Immature natural killer cell (primary cell): ENCODE results near the gene ADAMTS8. TPM values are rescaled to one million over a fixed set of nuclear protein-coding genes. Genes with fewer than 3 reads are reported as not detected.

Source experiments
- DNase-seq, 3 donors: peaks; one replicate each; pipeline ENCODE4 v3.0.0; 2022; ENCODE audit warnings: mixed read lengths in 1 of 3
- H3K27ac Mint-ChIP-seq, 6 donors: one replicate each; pipeline ENCODE4 v1.8.0; 2020; ENCODE audit warnings: mixed read lengths in 6 of 6, mild to moderate bottlenecking in 5 of 6, inconsistent platforms in 4 of 6, moderate library complexity in 3 of 6
- H3K27me3 Mint-ChIP-seq, 3 donors: one replicate each; pipeline ENCODE4 v1.8.0; 2020 to 2021; ENCODE audit warnings: low read depth in 3 of 3, mild to moderate bottlenecking in 3 of 3, mixed read lengths in 3 of 3, moderate library complexity in 3 of 3, inconsistent platforms in 1 of 3
- H3K36me3 Mint-ChIP-seq, 3 donors: one replicate each; pipeline ENCODE4 v1.8.0; 2020; ENCODE audit warnings: mixed read lengths in 3 of 3, inconsistent platforms in 2 of 3, mild to moderate bottlenecking in 2 of 3
- H3K4me1 Mint-ChIP-seq, 2 donors: one replicate each; pipeline ENCODE4 v1.8.0; 2020; ENCODE audit warnings: inconsistent platforms in 2 of 2, mild to moderate bottlenecking in 2 of 2, mixed read lengths in 2 of 2, moderate library complexity in 1 of 2
- H3K4me3 Mint-ChIP-seq, 5 donors: one replicate each; pipeline ENCODE4 v1.8.0; 2020; ENCODE audit warnings: mild to moderate bottlenecking in 5 of 5, mixed read lengths in 5 of 5, inconsistent platforms in 3 of 5, moderate library complexity in 3 of 5
- H3K9me3 Mint-ChIP-seq, 6 donors: one replicate each; pipeline ENCODE4 v1.8.0; 2020; ENCODE audit warnings: mild to moderate bottlenecking in 6 of 6, mixed read lengths in 6 of 6, inconsistent platforms in 4 of 6, moderate library complexity in 3 of 6
- polyA plus RNA-seq, 3 donors: library from polyadenylated mRNA; unstranded; fragments of 300-500 nt; fragmentation: Illumina TruSeq; gene quantifications; one replicate each; pipeline ENCODE4 v1.2.3, GENCODE V29; 2021

The ADAMTS8 gene
- polyA plus RNA-seq, 3 donors from 2014 or later: 0.18 TPM; not detected in 2

DNA sequence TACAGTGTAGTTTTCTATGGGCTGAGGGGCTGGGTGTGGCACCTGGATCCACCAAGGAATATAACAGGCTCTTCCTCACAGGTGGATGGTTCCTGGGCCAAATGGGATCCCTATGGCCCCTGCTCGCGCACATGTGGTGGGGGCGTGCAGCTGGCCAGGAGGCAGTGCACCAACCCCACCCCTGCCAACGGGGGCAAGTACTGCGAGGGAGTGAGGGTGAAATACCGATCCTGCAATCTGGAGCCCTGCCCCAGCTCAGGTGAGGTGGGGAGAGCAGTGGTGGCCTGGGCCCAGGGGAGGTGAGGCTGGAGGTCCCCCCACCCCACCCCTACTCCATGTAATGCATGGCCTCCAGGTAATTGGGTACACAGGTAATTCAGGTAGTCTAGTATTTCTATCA, 40.8 kb upstream of the ADAMTS8 start:
- H3K36me3 Mint-ChIP-seq: no peaks in the 10 kb centered on the region

DNA sequence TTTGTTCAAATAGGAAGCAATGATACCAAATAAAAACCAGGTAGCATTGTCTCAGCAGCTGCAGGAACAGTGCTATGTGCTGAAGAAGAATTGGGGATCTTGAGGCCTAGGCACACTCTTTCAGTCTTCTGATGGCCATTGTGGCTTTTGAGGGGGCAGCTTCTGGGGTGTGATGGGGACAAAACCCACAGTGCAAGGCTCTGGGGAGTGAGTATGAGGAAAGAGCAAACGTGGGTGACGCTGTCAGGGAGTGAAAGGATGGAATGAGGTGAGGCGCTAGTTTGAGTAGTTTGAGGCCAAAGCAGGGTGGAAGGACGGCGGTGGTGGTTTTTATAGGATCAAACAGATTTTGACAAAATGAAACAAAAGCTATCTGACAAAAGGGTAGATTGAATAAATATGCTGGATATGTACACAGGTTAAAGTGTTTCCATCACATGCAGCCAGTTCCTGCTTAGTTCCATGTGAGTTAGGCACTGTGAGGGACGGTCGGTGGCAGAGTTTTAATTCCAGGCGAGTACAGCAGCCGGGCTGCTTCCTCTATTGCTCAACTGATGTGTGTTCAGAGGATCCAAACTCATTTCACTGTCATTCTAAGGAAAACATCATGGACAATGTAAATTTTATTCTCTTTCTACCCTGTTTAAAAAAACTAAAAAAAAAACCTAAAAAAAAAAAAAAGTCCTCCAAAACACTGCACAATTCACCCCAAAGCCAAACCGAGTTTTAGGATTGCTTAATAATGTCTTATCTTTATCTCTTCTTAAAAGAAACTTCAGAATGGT, 38.9 kb upstream of the ADAMTS8 start:
- Mint-ChIP-seq H3K9me3 (no peaks in the 10 kb centered on the region), H3K27ac (no peak overlapping the region), H3K4me3 (no peak overlapping the region), H3K4me1 (no peaks in the 10 kb centered on the region), H3K36me3 (no peaks in the 10 kb centered on the region), H3K27me3 (peaks cover 0 to 2% (median 0%) of the 10 kb centered on the region in 3 donors)
- no peak for DNase-seq

More for the DNA sequence above, 40.8 kb upstream of the ADAMTS8 start:
- DNase-seq: no peak
- H3K27ac Mint-ChIP-seq: no peak overlapping the region
- H3K4me3 Mint-ChIP-seq: no peak overlapping the region
- H3K9me3 Mint-ChIP-seq: no peaks in the 10 kb centered on the region
- H3K27me3 Mint-ChIP-seq: no peaks in the 10 kb centered on the region
- H3K4me1 Mint-ChIP-seq: no peaks in the 10 kb centered on the region

DNA sequence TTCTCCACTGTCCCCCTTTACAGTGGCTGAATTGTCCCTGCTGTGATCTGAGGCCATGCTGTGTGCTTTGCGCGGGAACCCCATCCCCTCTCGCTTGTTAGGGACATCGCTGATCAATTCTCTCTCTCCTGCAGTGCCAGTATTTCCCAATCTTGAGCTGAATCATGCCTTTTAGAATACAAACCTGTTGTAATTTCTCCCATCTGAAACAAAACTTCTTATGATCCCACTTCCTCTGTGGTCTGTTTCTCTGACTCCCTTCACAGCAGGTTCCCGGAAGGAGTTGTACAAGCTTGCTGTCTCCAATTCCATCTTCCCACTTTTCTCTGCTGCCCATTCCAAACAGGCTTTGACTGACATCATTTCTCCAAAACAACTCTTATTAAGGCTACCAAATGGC, 36.9 kb upstream of the ADAMTS8 start:
- Mint-ChIP-seq H3K27ac (no peak overlapping the region), H3K36me3 (no peaks in the 10 kb centered on the region), H3K27me3 (peaks cover 0 to 4% (median 1%) of the 10 kb centered on the region in 3 donors), H3K4me1 (no peaks in the 10 kb centered on the region), H3K4me3 (no peak overlapping the region), H3K9me3 (no peaks in the 10 kb centered on the region)
- no peak for DNase-seq

DNA sequence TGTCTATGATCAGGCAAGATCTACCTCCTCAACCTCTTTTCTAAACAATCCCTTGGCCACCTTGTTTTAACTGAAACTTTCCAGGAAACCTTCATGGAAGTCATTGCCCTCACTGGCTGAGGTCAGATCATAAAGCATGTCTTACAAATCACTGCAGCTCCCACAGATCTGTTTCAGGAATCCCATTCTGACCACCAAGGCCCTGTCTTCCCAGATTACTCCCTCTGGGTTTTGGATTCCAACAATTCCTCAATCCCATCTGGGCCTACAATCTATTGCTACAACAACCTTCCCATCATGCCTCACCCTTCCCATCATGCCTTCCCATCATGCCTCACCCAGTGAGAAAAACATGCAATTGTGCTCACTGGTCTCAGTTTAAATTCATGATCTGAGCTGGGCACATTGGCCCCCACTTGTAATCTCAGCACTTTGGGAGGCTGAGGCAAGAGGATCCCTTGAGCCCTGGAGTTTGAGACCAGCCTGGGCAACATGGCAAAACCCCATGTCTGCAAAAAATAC, 35.9 kb upstream of the ADAMTS8 start:
- H3K4me3 Mint-ChIP-seq: no peak overlapping the region
- H3K4me1 Mint-ChIP-seq: no peaks in the 10 kb centered on the region
- H3K36me3 Mint-ChIP-seq: no peaks in the 10 kb centered on the region
- H3K27ac Mint-ChIP-seq: no peak overlapping the region
- no peaks in the 10 kb centered on the region for H3K9me3 Mint-ChIP-seq
- no peak for DNase-seq
- H3K27me3 Mint-ChIP-seq: peaks cover 0 to 5% (median 1%) of the 10 kb centered on the region in 3 donors

DNA sequence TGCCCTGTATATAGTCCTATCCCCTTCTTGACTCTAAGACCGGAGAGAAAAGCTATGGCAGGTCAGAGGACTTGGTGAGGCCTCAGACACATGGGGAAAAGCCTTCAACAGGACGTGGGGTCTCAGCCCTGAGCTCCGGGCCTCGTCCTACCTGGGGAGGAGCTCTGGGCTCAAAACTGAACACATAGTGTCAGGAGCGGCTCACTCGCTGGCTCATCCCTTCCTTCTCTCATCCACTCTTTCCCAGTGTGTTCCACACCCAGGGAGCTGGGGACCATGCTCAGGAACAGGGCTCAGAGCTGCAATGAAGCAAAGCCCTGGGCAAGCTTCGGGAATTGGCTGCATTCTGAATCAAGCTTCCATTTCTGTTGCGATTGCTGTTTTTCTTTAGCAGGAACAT, 34.5 kb upstream of the ADAMTS8 start:
- Mint-ChIP-seq H3K4me3 (no peak overlapping the region), H3K9me3 (no peaks in the 10 kb centered on the region), H3K27me3 (peaks cover 0 to 5% (median 1%) of the 10 kb centered on the region in 3 donors), H3K27ac (no peak overlapping the region), H3K36me3 (no peaks in the 10 kb centered on the region), H3K4me1 (no peaks in the 10 kb centered on the region)
- no peak for DNase-seq

DNA sequence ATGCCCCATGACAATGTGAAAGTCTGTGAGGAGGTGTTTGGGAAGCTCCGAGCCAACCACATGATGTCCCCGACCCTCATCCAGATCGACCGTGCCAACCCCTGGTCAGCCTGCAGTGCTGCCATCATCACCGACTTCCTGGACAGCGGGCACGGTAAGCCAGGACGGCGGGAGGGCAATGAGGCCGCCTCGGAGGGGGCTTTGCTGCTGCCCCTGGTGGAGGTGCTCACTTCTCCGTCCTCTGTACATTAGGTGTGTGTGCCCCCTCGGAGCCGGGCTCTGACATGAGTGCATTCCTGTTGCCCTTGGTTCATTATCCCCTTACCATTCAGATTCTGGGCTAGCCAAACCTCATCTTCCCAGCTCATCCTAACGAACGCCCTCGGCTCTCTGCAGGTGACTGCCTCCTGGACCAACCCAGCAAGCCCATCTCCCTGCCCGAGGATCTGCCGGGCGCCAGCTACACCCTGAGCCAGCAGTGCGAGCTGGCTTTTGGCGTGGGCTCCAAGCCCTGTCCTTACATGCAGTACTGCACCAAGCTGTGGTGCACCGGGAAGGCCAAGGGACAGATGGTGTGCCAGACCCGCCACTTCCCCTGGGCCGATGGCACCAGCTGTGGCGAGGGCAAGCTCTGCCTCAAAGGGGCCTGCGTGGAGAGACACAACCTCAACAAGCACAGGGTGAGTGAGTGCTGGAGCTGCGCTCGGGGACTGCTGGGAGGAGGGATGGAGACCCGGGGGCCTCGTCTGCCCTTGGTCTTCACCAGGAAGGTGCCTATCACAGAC, 33.9 kb upstream of the ADAMTS8 start:
- no peak for DNase-seq
- no peak overlapping the region for H3K4me3 Mint-ChIP-seq
- no peak overlapping the region for H3K27ac Mint-ChIP-seq
- peaks cover 0 to 6% (median 1%) of the 10 kb centered on the region in 3 donors for H3K27me3 Mint-ChIP-seq
- H3K4me1 Mint-ChIP-seq: no peaks in the 10 kb centered on the region
- H3K36me3 Mint-ChIP-seq: no peaks in the 10 kb centered on the region
- no peaks in the 10 kb centered on the region for H3K9me3 Mint-ChIP-seq

DNA sequence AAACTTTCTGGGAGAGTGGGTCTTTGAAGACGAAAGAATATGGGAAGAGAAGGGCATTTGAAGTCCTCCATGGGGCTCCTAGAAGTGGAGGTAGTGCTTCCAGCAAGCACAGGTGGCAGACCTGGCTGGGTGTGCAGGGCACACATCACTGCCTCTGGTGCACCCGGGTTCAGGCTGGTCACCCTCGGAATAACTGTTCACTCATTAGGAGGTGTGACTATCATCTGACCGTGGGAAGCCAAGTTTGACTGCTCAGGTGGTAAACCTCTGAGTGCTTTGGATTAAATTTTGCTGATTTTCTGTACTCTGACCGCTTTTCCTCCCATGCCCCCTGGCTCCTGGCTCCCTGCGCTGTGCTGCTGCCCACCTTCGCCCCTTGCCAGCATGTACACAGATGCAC, 31.1 kb upstream of the ADAMTS8 start:
- Mint-ChIP-seq H3K4me1 (no peaks in the 10 kb centered on the region), H3K4me3 (no peak overlapping the region), H3K9me3 (no peaks in the 10 kb centered on the region), H3K27me3 (peaks cover 0 to 9% (median 6%) of the 10 kb centered on the region in 3 donors), H3K36me3 (no peaks in the 10 kb centered on the region), H3K27ac (no peak overlapping the region)
- DNase-seq: no peak

DNA sequence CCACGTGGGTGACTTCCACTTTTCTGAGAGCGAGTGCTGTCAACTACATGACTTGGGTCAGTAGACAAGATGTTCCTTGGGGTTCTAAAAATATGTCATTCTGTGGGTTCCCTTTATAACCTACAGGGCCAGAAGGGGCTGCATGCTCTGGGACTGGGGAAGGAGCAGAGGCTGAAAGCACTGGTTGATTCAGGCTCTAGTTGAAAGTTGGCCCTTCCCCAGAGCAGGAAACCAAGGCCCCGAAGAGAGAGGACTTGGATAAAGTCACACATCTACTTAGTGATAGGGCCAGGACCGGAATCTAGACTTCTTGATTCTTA, 30.0 kb upstream of the ADAMTS8 start:
- Mint-ChIP-seq H3K4me3 (no peak overlapping the region), H3K9me3 (no peaks in the 10 kb centered on the region), H3K36me3 (no peaks in the 10 kb centered on the region), H3K27me3 (peaks cover under 1 to 9% (median 7%) of the 10 kb centered on the region in 3 donors), H3K27ac (no peak overlapping the region), H3K4me1 (no peaks in the 10 kb centered on the region)
- DNase-seq: no peak

DNA sequence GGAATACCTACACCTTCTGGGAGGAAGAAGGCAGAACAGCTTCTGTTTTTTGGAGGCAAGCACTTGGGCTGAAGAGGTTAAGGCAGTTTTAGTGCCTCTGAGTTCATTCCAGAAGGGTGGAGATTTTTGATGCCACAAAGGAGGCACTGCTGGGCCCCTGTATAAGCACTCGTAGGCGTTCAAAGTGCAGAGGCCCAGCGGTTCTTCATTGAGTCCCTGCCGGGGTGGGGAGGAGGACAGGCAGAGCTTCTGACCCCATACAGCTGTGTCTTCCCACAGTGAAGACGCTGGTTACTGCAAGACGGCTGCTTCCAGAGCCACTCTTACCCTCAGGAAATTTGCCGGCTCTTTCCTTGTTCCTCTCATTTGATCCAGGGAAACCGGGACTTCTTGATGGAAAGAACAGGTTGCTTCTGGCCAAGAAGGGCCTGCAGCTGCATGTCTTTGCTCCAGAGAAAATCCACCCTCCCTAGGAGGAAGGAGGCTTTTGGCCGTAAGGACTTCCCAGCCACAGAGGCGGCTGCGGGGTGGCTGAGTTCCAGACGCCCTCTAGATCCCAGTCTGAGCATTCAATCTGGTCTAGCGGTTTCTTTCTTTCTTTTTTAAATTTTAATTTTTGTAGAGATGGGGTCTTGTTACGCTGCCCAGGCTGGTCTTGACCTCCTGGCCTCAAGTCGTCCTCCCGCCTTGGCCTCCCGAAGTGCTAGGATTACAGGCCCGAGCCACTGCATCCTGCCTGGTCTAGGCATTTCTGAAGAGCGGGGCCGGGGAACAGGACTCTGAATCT, 29.4 kb upstream of the ADAMTS8 start:
- Mint-ChIP-seq H3K27ac (no peak overlapping the region), H3K4me1 (no peaks in the 10 kb centered on the region)
- DNase-seq: no peak

DNA sequence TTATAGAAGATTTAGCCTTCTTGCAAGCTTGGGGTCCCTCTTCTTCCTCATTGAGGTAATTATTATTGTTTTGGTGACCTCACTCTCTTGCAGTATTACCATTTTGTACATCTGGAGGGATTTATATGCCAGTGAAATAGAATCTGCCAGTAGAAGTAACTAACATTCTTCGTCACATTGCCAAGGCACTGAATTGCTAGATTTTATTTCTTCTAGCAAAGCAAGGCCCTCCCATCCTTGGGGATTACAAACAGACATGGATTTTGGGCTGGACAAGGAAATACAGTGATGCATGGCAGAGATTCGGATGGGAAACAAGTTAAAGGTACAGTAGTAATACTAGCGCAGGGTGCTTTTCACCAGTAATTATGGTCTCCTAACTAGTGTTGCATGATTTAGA, 27.9 kb upstream of the ADAMTS8 start:
- H3K9me3 Mint-ChIP-seq: no peaks in the 10 kb centered on the region
- peaks cover 6 to 17% (median 10%) of the 10 kb centered on the region in 3 donors for H3K27me3 Mint-ChIP-seq
- H3K4me3 Mint-ChIP-seq: no peak overlapping the region
- no peak overlapping the region for H3K27ac Mint-ChIP-seq
- H3K4me1 Mint-ChIP-seq: no peaks in the 10 kb centered on the region
- no peak for DNase-seq
- no peaks in the 10 kb centered on the region for H3K36me3 Mint-ChIP-seq

More for the DNA sequence above, 29.4 kb upstream of the ADAMTS8 start:
- no peaks in the 10 kb centered on the region for H3K36me3 Mint-ChIP-seq
- H3K4me3 Mint-ChIP-seq: no peak overlapping the region
- peaks cover 3 to 13% (median 11%) of the 10 kb centered on the region in 3 donors for H3K27me3 Mint-ChIP-seq
- no peaks in the 10 kb centered on the region for H3K9me3 Mint-ChIP-seq

DNA sequence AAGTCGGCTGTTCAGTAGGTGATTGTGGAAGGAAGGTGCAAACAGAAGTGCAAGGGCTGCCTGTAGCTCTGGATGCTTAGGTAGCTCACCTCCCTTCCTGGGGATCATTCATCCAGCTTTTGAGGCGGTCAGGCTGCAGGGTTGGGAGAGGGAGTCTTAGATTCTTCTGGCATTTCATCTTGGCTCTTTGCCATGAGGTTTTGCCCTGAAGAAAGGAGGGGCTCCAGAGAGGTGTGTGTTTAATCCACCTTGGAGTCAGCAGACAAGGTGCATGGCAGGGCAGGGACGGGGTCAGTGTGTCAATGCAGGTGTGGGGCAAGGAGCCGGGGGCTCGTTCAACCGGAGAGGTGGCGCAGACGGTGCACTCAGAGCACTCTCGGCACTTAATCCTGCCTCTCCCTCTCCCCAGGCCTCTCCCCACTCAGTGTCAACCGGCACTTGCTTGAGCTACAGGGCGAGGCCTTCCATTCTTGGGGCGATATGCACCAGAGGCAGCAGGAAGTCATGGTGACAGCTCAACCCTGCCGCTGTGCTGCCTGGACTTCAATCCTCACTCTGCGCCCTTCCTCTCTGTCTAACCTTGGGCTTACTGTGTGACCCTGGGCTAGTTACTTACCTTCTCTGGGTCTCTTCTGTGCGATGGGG, 27.2 kb upstream of the ADAMTS8 start:
- Mint-ChIP-seq H3K4me3 (no peak overlapping the region), H3K36me3 (no peaks in the 10 kb centered on the region), H3K27me3 (peaks cover 6 to 17% (median 10%) of the 10 kb centered on the region in 3 donors)

DNA sequence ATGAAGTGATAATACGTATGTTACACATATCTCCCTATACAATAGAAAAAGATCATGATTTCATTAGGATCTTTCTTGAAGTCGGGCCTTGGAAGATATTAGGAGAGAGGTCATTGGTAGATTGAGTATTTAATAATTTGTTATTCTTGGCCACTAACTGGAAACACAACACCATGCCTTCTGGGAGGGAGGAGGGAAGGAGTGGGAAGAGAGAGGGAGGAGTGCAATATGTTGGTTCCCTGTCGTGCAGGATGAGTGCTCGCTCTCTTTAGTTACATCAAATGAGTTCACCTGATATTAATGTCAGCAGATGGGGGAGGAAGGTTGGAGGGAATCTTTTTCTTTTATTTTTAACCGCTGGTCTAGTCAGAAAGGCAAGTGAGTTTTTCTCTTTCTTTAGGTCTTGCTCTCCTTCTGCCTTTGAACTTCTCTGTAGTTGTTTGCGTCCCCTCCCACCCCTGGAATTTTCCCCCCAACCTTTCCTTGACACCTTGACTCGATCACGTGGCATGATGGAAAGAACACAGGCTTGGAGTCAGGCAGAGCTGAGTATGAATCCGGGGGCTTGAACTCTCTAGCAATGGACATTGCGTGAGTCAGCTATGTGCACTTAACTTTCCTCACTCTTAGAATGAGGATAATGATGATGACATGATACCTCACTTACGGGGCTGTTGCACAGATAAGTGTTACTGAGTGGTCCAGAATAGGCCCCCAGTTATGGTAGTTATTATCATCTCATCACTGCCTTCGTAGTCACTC, 26.3 kb upstream of the ADAMTS8 start:
- Mint-ChIP-seq H3K27ac (no peak overlapping the region), H3K4me3 (no peak overlapping the region), H3K36me3 (no peaks in the 10 kb centered on the region), H3K4me1 (peaks cover 5 to 7% of the 10 kb centered on the region in 2 donors), H3K27me3 (peaks cover 6 to 19% (median 10%) of the 10 kb centered on the region in 3 donors), H3K9me3 (no peaks in the 10 kb centered on the region)
- no peak for DNase-seq

More for the DNA sequence above, 27.2 kb upstream of the ADAMTS8 start:
- H3K27ac Mint-ChIP-seq: no peak overlapping the region
- DNase-seq: no peak
- H3K4me1 Mint-ChIP-seq: no peaks in the 10 kb centered on the region
- H3K9me3 Mint-ChIP-seq: no peaks in the 10 kb centered on the region

DNA sequence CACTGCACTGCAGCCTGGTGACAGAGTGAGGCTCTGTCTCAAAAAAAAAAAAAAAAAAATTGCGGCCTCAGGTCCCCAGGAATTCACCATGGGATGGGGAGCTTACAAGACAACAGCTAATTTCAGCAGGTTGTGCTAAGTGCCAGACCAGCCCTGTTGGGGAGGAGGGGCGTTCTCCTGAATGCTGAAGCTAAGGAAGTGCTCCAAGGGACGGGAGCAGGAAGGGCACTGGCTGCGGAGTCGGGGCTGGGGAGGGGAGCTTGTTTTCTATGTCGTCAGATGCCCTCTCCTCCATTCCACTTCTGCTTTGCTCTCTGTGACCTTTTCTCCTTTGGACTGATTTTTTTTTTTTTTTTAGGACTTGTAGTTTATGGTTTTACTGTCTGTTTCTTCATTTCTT, 24.5 kb upstream of the ADAMTS8 start:
- H3K27ac Mint-ChIP-seq: no peak overlapping the region
- peaks cover 6 to 22% (median 10%) of the 10 kb centered on the region in 3 donors for H3K27me3 Mint-ChIP-seq
- H3K36me3 Mint-ChIP-seq: no peaks in the 10 kb centered on the region
- H3K9me3 Mint-ChIP-seq: no peaks in the 10 kb centered on the region
- peaks cover 15 to 18% of the 10 kb centered on the region in 2 donors for H3K4me1 Mint-ChIP-seq
- no peak overlapping the region for H3K4me3 Mint-ChIP-seq
- no peak for DNase-seq
